ENCODE measurements around the gene ADARB1.
A peak's percentile ranks its signal among the peaks of the same experiment; 100 is the strongest.

ADARB1 gene

DNA sequence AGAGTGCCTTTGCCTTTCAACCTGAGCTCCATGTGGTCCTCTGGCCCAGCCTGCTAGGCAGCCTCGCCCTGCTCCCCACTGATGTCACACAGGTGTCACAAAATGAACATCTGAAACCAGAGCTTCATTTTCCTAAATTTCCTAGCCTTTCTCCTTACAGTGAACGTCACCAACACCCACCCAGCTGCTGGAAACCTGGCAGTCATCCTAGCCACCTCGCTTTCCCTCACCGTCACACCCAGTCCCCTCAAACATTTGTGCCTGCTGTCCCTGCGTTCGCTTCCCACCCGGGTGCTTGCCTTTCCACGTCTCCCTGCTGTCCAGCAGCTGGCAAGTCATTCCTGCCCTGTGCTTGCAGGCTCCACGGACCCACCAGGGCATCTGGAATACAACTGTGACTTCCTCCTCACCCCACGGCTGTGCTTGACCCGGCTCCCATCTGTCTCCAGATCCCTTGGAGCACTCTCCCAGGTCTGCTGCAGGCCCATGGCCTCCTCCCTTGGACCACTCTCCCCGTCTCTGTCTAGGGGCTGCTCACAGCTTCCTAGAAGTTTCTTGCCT lies 23.5 kb downstream of the ADARB1 start:
- no peak for DNase-seq

DNA sequence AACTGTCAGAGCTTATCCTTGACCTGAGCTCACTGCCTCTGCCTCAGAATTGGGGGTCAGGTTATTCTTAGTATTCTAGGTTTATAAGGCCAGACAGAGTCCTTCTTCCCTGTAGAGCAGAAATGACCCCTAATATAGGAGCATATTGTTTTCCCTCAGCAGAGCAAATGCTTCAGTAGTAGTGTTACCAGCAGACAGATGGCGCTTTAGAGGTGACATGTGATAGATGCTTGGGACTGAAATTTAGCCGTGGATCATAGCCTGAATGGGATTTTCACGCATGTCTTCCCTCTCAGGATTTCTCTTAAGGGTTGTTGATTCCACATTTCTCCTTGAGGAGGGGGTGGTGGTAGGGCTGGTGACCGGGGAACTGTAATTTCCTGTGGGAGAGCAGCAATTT lies 24.5 kb downstream of the ADARB1 start:
- DNase-seq, result peak; percentile 41

DNA sequence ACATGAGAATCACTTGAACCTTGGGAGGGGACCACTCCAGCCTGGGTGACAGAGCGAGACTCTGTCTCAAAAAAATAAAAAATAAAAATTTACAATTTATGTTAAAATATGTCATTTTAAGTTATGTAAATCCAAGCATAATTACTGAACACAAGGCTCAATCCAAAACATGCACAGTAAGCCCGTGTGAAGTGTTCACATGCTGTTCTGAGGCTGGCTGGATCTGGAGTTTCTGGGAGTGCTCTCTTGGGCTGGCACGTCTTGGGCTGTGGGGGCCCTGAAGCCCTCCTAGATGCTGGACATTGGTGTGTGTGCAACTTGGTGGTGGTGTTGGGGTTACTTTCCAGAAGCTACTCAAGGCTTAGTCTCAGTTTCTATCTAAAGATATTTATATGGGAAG lies 25.2 kb downstream of the ADARB1 start:
- no peak for DNase-seq

DNA sequence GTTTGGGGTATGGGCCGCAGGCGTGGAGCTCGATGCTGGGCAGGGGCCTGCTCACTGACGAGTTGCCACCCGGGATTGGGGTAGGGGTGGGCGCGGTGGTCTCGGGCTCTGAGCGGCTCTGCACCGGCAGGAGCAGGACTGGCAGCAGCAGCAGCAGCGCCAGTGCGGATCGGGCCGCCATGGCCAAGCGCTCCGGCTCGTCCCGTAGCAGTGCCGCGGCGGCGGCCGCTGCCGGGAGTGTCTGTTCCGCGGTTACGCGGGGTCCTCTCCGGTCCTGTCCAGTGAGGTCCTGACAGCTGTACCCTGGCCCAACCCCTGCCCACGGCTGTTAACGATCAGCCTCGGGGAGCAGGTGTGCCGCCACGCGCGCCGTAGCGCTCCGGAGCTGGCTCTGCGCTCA lies 26.5 kb downstream of the ADARB1 start:
- DNase-seq, result no peak

DNA sequence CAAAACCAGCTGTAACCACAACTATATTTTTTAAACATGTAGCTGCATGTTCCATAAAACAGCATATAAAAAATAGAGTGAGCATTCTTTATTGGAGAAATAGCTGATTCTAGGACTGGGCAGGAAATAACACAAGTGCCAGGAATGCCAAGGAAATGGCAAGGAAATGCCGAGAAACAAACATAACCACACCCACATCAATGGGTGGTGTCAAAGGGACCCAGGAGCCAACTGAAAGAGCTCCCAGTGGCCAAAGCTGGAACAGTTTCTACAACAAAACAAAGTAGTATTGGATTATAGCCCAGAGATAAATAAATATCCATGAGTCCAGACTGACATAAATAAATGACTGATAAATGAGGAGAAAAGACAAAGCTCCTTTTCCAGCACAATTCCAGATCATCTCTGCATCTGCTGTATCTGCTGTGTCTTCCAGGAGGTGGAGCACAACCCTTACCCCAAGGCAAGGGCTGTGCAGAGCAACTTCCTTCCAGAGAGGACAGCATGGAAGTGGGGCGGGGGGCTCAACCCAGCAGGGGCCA lies 28.1 kb downstream of the ADARB1 start:
- peak; percentile 17 for DNase-seq

DNA sequence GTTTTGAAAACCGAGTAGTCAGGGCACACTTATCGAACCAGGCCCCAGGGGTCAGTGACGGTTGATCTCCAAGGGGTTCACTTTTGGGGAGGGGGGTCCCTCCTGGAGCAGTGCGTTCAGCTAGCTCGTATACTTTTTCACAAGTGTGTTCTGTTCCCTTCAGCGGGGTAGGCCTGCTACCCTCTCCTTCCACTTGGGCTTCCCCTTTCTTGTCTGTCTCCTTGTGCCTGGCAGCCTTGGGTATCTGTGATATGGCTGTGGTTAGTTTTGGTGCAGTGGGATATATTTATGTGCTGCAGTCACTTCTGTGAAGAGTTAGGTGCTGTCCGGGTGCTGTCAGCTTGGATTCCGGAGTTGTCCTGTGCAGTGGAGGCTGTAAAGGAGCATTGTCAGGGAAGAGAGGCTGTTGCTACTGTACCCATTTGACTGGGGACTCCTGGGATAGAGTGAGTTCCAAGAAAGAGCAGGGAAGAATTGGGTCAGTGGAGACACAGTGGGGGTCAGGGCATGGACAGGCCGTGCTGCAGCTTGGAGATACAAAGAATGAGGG lies 29.7 kb downstream of the ADARB1 start:
- DNase-seq, result peak; percentile 50

DNA sequence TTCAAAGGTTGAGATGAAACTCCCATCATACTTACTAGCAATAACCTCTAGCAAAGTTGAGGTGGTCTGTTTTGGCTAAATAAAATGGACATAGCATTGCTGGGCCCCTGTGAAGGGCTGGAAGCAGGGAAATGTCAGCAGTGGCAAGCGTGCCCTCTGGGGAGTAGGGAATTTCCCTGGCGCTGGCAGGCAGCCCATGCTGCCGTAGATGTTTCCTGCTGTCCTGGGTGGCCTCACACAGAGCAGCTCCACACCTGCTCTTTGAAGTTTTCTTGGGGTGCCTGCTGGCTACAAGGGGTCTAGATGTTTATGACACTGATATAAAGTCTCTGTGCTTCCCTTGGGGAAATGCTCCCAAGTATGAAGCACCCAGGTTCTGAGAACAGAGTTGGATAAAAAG lies 30.2 kb downstream of the ADARB1 start:
- DNase-seq, result no peak

DNA sequence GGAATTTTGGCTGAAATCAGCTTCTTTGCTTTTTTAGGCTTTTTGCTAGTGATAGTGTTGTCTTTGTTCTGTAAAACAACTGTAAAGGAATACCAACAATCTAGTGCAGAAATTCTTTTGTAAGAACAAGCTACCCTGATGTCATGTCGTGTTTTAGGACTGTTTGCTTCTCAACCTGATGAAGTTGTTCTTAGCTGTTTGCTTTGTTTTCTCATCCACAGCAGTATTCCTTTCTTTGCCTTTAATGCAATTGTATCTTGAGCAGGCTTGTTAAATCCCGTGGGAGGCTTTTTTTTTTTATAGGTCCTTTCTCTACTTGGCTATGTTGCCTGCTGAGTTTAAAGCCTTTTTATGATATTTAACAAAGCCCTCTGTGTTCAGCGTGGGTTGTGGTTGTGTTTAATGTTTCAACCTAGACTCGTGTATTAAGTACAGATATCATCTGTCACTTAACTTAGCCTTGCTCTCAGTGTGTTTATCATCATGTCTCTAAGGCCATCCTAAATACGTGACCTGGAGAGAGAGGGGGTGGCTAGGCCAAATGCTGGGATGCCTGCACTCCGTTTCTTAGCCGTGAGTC lies 31.6 kb downstream of the ADARB1 start:
- DNase-seq, result no peak

DNA sequence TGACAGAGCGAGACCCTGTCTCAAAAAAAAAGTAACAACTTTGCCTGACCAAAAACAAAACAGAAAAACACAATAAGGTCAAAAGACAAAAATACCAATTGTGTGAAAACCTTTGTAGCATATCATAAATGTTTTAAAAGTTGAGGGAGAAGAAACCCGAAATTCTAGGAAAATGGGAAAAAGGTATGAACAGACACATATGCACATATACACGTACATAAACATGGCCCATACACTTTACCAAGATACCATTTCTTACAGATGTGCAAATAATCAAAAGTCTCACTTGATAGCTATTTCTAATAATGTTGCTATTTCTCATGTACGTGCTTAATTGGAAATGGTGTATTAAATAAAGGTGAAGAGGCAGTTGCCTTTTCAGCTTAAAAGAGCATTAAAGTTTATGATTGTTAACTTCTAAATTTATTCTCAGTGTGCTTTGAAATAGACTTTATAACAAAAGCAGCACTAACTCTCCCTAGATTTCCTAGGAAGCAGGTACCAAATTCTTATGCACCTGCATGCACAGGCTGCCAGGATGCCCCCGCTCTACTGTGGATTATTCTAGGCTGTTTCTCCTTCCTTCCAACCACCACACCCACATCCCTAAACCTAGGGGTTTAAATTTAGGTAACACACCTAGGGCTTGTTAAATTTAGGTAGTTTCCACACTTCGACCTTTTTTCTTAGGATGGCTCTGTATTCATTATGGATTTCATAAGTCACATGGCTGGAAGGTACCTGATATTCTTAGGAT lies 33.8 kb downstream of the ADARB1 start:
- no peak for DNase-seq

DNA sequence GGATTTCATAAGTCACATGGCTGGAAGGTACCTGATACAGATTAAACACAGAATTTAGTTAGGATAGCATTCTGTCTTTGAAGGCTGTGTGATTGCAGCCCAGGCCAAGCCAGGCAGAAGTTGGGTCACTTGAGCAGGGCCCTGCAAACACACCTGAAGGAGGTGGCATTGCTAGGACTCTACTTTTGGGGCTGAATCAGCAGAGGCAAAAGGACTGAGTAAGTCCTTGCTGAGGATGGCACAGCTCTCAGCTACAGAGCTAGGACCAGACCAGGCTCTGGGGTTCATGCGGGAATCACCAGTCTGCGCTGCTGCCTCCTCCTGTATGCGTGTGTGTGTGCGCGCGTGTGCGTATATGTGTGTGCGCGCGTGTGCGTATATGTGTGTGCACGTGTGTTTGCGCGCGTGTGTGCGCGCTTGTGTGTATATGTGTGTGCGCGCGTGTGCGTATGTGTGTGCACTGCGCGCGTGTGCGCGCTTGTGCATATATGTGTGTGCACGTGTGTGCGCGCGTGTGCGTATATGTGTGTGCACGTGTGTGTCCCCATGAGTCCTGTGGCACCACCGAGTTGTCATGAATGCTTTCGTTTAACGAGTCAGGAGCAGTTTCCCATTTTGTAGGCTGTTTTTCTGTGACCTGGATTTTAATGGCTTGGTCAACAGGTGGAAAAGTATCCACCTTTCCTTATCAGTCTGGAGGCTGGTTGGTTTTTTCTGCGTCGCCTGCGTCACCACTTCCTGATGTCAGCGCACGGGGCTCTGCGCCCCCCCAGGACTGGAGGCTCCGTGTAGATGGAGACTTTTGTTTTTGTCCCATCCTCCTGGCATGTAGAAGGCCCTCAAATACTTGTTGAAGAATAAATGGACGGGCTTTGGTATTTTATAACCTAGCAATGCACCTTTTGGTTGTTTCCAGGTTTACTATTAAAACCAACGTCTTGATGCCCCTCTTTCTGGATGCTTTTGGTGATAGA lies 34.7 kb downstream of the ADARB1 start:
- no peak for DNase-seq

DNA sequence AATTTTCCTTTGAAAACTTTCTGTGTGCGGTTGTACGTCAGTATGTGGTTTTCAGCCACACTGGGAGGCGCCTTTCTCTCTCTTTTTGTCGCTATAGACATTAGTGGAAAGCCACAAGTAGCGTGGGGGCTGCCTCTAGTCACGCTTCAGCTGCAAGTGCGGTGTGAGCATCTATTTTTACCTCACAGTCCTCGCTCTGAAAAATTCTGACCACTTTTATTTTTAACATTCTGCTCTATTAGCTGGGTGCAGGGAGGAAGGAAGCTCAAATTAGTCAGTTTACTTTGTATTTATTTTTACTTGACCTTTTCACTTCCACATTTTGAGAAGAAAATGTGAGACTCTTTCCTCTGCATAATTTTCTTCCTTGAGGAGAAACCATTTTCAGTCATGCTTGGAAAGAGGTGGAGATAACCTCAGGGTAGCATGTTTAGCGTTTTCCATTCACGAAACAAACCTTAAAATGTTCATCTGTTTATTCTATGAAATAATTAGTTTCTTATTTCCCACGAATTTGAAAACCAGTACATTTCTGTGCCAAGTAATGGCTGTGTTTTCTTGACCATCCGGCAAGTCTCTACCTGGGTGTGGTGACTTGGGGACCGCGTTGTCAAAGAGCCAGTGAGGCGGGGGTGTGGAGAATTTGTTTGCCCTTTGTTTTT lies 35.6 kb downstream of the ADARB1 start:
- peak; percentile 99 for DNase-seq

DNA sequence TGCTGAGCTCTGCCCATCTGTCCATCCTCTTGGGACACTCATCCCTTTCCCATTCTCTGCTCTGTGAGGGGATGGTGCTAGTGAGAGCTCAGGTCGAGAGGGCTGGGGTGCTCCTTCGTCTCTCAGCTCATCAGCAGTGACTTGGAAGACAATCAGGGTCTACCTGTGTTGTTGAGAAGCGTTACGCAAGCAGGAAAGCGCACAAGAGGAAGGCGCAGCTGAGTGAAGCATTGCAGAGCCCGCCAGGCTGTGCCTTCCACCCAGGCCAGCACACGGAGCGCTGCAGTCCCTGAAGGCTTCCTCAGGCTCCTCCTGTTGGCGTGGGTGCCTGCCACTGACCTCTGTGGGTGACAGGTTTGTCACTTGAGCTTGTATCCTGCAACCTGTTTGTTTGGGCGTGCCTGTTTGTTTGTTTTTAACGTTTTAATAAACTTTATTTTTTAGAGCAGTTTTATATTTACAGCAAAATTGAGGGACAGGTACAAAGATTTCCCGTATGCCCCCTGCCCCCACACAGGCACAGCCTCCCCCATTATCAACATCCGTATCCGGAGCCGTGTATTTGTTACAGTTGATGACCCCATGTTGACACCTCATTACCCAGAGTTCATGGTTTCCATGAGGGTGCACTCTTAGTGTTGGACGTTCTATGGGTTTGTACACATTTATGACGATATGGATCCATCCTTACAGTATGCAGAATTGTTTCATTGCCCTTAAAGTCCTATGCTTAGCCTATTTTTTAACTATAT lies 36.7 kb downstream of the ADARB1 start:
- peak; percentile 40 for DNase-seq

DNA sequence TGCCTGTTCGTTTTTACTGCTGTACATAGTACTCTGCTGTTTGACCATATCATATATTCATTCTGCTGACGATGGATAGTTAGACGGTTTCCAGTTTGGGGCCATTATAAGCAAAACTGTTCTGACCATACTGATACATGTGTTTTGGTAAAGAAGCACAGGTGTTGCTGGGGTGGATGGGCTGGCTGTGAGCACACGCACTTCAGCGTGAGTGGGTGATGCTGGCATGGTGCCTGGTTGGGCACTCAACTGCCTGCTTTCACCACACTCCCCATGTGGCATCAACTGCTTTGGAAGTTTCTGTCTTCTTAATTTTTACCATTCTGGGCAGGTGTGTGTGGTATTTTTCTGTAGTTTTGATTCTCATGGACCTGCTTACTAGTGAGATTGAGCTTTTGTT lies 37.3 kb downstream of the ADARB1 start:
- no peak for DNase-seq

DNA sequence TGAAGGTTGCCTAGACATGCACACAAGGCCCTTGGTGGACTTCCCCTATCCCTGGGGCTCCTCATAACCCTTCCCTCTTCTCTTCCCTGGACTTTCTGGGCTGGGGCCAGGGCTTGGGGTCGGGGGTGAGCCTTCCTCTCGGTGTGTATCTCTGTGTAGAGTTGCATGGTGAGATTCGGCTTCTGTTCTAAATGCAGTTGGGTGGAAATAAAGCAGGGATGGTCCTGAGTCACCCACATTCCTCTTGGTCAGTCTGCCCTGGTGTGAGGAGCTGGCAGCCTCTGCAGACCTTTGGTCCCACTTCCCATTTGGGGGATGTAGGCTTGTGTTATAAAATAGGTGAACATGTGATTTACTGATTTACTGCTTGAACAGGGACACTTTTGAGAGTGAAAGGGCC lies 38.0 kb downstream of the ADARB1 start:
- DNase-seq, result no peak

DNA sequence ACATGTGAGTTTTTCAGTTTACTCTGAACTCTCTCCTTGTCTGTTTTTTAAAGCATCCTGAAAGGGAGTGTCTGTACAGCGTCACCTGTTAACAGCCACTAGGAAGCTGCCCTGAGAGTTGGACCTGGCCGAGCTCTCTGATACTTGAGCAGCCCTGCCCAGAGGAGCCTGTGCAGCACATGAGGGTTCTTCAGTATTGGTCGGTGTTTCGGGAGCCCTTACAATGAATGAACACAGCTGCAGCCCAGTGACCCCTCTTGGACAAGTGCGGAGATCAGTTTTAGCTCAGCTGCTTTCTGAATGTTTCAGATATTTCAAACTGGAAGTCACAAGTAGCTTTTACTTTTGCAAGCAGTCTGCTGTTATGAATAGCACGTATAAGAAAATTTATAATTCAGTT lies 39.2 kb downstream of the ADARB1 start:
- DNase-seq, result no peak

DNA sequence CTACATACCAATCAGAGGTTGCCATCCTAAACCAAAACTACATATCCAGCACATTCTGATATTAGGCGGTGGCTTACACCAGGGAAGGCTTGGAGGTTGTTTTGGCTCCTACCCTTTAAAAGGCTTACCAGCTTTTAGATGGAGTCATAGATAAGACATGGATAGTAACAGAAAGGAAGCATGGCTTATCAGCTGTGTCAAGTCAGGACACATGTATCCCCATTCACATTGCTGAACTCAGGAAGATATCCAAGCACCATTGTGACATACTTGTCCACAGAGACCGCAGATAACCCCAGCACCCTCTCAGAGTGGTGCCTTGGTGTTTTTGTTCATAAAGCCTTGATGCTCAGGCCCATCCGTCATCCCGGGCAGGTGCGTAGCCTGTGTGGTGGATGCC lies 39.7 kb downstream of the ADARB1 start:
- peak; percentile 82 for DNase-seq

DNA sequence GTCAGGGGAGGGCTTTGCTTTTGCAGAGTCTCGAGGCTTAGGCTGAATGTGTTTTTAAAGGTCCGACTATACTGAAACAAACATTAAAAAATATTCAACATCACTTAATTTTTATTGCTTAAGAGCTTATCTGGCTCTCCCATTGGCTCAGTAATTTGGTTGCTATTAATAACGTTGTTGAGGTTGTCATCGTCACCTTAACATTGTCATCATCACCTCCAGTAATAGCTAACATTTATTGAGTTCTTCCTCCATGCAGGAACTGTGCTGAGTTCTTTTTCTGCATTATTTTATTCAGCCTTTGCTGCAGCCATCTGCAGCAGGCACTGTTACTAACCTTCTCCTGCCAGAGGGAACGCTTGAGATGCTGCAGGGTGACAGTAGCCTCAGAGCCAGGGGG lies 40.1 kb downstream of the ADARB1 start:
- no peak for DNase-seq

DNA sequence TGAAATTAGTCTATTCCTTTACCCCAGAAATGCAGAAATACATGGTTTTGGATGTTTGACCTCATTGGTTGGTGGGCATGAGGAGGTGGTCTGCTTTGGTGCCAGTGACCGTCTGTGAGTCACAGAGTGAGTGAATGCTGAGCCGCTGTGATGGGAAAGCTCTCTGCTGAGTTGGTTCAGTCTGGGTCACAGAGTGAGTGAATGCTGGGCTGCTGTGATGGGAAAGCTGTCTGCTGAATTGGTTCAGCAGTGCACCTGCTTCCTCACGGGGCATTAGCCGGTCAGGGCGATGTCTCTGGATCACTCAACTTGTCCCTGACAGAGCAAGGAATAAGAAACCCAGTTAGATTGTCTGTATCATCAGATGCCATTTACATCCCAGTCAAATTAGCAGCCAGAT lies 40.8 kb downstream of the ADARB1 start:
- DNase-seq, result no peak

DNA sequence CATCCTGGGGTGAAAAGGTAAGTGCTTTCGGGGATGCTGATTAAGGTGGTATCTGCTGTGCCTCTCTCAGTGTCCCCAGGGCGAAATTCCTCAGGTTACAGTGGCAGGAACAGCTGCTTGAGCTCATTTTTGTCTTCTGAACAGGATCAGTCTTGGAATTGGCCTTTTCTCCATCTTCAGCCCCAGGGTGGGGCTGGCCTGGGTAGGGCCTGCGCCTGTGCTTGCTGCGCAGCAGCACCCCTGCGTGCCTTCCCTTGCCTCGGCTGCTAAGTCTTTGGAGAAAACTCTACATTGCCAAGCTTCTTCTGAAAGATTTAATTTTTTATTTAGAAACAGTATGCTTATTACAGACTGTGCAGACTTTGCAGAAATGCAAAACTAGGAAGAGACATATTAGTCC lies 41.7 kb downstream of the ADARB1 start:
- no peak for DNase-seq

DNA sequence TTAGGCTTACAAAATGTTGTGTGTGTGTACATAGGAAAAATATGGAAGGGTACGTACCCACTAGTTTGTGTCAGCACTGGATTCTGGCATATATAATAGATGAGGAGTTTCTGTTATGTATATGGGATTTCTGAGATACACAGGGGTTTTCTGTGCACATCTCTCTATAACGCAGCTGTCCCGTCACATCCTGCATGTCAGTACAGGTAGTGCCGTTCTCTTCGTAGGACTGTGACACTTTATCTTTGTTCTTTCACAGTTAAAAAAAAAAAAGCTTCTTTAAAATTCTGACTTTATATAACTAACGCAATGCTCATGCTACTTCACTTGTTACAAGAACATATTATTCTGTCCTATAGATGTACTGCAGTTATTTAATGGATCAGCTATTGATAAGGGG lies 42.9 kb downstream of the ADARB1 start:
- DNase-seq, result no peak

DNA sequence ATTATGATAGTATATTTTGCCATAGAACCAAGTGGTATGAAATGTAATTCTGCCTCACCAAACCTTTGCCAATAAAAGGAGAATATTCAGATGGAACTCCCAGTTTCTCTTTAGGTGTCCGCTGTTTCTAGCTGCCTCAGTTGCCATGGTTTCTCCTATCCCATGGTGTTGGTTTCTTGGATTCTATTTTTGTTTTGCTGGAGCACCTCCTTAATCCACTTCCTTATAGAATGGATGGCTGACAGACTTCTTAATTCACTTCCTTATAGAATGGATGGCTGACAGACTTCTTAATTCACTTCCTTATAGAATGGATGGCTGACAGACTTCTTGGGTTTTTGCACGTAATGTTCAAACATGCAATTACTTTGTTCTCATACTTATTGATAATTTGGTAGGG lies 43.7 kb downstream of the ADARB1 start:
- peak; percentile 18 for DNase-seq

DNA sequence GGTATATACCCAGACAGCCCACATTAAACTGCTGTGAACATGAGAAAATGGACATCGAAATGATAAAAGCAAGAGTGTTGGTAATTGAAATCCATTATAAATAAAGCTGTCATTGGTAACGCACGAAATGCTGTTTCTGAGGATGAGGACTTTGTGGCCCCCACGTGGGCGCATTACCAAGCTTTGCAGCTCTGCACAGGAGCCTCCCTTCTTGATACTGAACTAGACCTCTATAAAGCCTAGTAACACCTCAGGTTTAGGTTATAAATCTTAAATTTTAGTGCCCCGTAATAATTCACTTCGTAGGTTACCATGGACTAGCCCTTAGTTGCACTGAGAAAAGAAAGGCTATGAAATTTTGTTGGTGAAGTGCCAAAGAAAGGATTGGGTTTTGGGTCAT lies 45.4 kb downstream of the ADARB1 start:
- DNase-seq, result no peak

Data from MV-4-11 (cell line).